GM23338 (cell line): ENCODE data around the gene PDGFC. TPM values are rescaled to one million over a fixed set of nuclear protein-coding genes. Genes with fewer than 3 reads are reported as not detected.

Source experiments
- ATAC-seq: fragments of 200-7000 bp; cut with Tn5 transposase; 3 replicates; pipeline ENCODE4 v1.9.1; 2020
- DNase-seq: peaks from one replicate; pipeline ENCODE4 v3.0.0-alpha.2; 2015; ENCODE audit warnings: low spot score
- H2AFZ ChIP-seq: fragments of 200-600 bp; sonication (generic); 2 replicates; pipeline ENCODE4 v1.8.0; 2016; ENCODE audit warnings: antibody characterized with exemption, mild to moderate bottlenecking, moderate library complexity
- H3F3A ChIP-seq: fragments of 200-600 bp; sonication (generic); replicated peaks from 2 replicates; pipeline ENCODE4 v1.8.0; 2017; ENCODE audit warnings: antibody characterized with exemption, mixed run types, low read depth
- H3K27ac ChIP-seq: fragments of 200-600 bp; sonication (generic); 2 replicates; pipeline ENCODE4 v1.6.1; 2016; ENCODE audit warnings: low read depth
- H3K27me3 ChIP-seq: fragments of 200-600 bp; sonication (generic); 2 replicates; pipeline ENCODE4 v1.8.0; 2016; ENCODE audit warnings: mild to moderate bottlenecking, mixed run types, moderate library complexity; ENCODE audit not compliant: insufficient read depth
- H3K36me3 ChIP-seq: fragments of 200-600 bp; sonication (generic); 2 replicates; pipeline ENCODE4 v1.8.0; 2016; ENCODE audit warnings: mild to moderate bottlenecking; ENCODE audit not compliant: insufficient read depth
- H3K4me1 ChIP-seq: fragments of 200-600 bp; sonication (generic); 2 replicates; pipeline ENCODE4 v1.8.0; 2016; ENCODE audit warnings: mild to moderate bottlenecking, moderate library complexity; ENCODE audit not compliant: insufficient read depth
- H3K4me2 ChIP-seq: fragments of 200-600 bp; sonication (generic); 2 replicates; pipeline ENCODE4 v1.7.1; 2017; ENCODE audit warnings: mixed run types
- H3K4me3 ChIP-seq: fragments of 200-600 bp; sonication (generic); 2 replicates; pipeline ENCODE4 v1.6.1; 2016; ENCODE audit warnings: mixed run types
- H3K79me2 ChIP-seq: fragments of 200-600 bp; sonication (generic); replicated peaks from 2 replicates; pipeline ENCODE4 v1.8.0; 2017; ENCODE audit warnings: mild to moderate bottlenecking; ENCODE audit not compliant: insufficient read depth
- H3K9me2 ChIP-seq: fragments of 200-600 bp; sonication (generic); 2 replicates; pipeline ENCODE4 v1.8.0; 2017; ENCODE audit not compliant: insufficient read depth
- H4K20me1 ChIP-seq: fragments of 200-600 bp; sonication (generic); replicated peaks from 2 replicates; pipeline ENCODE4 v1.8.0; 2017; ENCODE audit warnings: mild to moderate bottlenecking; ENCODE audit not compliant: insufficient read depth
- H3K27ac Mint-ChIP-seq: 2 replicates; pipeline ENCODE4 v1.8.0; 2020; ENCODE audit warnings: inconsistent platforms, mild to moderate bottlenecking, moderate library complexity, mixed read lengths
- H3K27me3 Mint-ChIP-seq: 3 replicates; pipeline ENCODE4 v1.8.0; 2022; ENCODE audit warnings: low read depth, mild to moderate bottlenecking, moderate library complexity, mixed read lengths, inconsistent platforms; ENCODE audit not compliant: insufficient read depth, poor library complexity
- H3K36me3 Mint-ChIP-seq: 3 replicates; pipeline ENCODE4 v1.8.0; 2021; ENCODE audit warnings: low read depth, mild to moderate bottlenecking, inconsistent platforms, moderate library complexity, mixed read lengths
- H3K4me1 Mint-ChIP-seq: 3 replicates; pipeline ENCODE4 v1.8.0; 2020; ENCODE audit warnings: mild to moderate bottlenecking, inconsistent platforms, mixed read lengths
- H3K4me3 Mint-ChIP-seq: 3 replicates; pipeline ENCODE4 v1.8.0; 2021; ENCODE audit warnings: moderate library complexity, mild to moderate bottlenecking, inconsistent platforms, mixed read lengths
- H3K9me3 Mint-ChIP-seq: 3 replicates; pipeline ENCODE4 v1.8.0; 2020; ENCODE audit warnings: moderate library complexity, mild to moderate bottlenecking, inconsistent platforms, mixed read lengths
- CREB1 ChIP-seq: fragments of 250-450 bp; sonication (Bioruptor Pico); IDR thresholded peaks from 2 replicates; pipeline ENCODE4 v1.5.0; 2020; ENCODE audit warnings: low read depth, mild to moderate bottlenecking, moderate library complexity
- CTCF ChIP-seq, 2 experiments: fragments of 200-600 bp in 1 of 2; sonication (generic) in 1 of 2; conservative IDR thresholded peaks; 2 replicates each; pipeline versions ENCODE4 v1.5.1 to v1.6.1; 2016 to 2017; ENCODE audit warnings: antibody characterized with exemption in 2 of 2, low read depth in 2 of 2, mild to moderate bottlenecking in 2 of 2, moderate library complexity in 1 of 2
- EZH2 ChIP-seq: fragments of 200-600 bp; sonication (generic); IDR thresholded peaks from one replicate; pipeline ENCODE4 v1.8.0; 2017; ENCODE audit warnings: antibody characterized with exemption, mild to moderate bottlenecking, low read depth; ENCODE audit not compliant: unreplicated experiment
- EZH2phosphoT487 ChIP-seq: fragments of 200-600 bp; sonication (generic); IDR thresholded peaks from one replicate; pipeline ENCODE4 v1.8.1; 2018; ENCODE audit warnings: antibody characterized with exemption; ENCODE audit not compliant: unreplicated experiment
- JUNB ChIP-seq: IDR thresholded peaks from one replicate; pipeline ENCODE4 v1.6.1; 2016; ENCODE audit warnings: antibody characterized with exemption; ENCODE audit not compliant: unreplicated experiment
- POLR2AphosphoS5 ChIP-seq: IDR thresholded peaks from 2 replicates; pipeline ENCODE4 v1.6.1; 2016; ENCODE audit warnings: antibody characterized with exemption, low read depth
- STAT1 ChIP-seq: IDR thresholded peaks from one replicate; pipeline ENCODE4 v1.6.1; 2016; ENCODE audit warnings: antibody characterized with exemption; ENCODE audit not compliant: unreplicated experiment
- ZNF114 ChIP-seq: fragments of 250-450 bp; sonication (Bioruptor Pico); IDR thresholded peaks from 2 replicates; pipeline ENCODE4 v1.5.0; 2020; ENCODE audit warnings: mild to moderate bottlenecking, moderate library complexity
- ZNF331 ChIP-seq: fragments of 250-450 bp; sonication (Bioruptor Pico); IDR thresholded peaks from 2 replicates; pipeline ENCODE4 v1.5.0; 2020; ENCODE audit warnings: low read depth, mild to moderate bottlenecking, moderate library complexity
- ZNF462 ChIP-seq: fragments of 250-450 bp; sonication (Bioruptor Pico); IDR thresholded peaks from 2 replicates; pipeline ENCODE4 v1.5.0; 2020; ENCODE audit warnings: mild to moderate bottlenecking, moderate library complexity
- polyA plus RNA-seq: library from polyadenylated mRNA; unstranded; fragments of >200 nt; fragmentation: Nextera tagmentation; extraction: Ambion mirVana; gene quantifications from 2 replicates; pipeline ENCODE4 v1.2.1, GENCODE V29; 2016
- total RNA-seq: library from RNA; depleted of rRNA; stranded (reverse); fragments of >200 nt; shearing (Covaris generic); gene quantifications from 2 replicates; pipeline ENCODE4 v1.2.3, GENCODE V29; 2014
- TF ChIP-seq, protein P1 (sequence below): IDR thresholded peaks from 2 replicates; pipeline ENCODE4 v1.6.1; 2016; ENCODE audit warnings: antibody characterized with exemption
- TF ChIP-seq, protein P2 (sequence below): IDR thresholded peaks from one replicate; pipeline ENCODE4 v1.6.1; 2018; ENCODE audit warnings: antibody characterized with exemption; ENCODE audit not compliant: unreplicated experiment

The PDGFC gene
- total and polyA plus RNA-seq, 2 experiments from 2014 or later, result 1.3 to 3.4 TPM

- TF ChIP-seq CTCF (conservative IDR thresholded peaks at IDR 0.05; ENCODE audit: low read depth in 2 of 2), result no peak
- TF ChIP-seq STAT1, result no peak
- TF ChIP-seq JUNB, result no peak
- no peak for TF ChIP-seq POLR2AphosphoS5
Observed at GRCh38 chr4:156865451-156865850, 106.1 kb downstream of the PDGFC start (continued).

DNA sequence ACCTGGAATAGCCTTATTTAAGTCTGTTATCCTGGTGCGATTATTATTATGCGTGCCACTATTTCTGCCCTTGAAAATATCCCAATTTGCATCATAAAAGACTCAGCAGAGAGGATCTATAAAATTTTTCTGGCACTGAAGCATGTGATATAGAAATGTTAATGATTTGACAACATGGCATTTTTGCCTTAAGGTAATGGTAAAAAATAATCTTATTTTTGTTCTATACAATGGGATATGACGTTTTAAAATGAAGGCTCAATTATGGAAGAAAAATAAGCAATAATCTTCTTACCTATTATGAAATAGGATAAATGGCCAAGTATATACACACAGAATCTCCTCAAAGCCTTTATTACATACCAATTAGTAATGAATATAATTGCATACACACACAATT is 113.5 kb downstream of the PDGFC start:
- no peak overlapping the region for H3K4me3 ChIP-seq
- no peak for ATAC-seq
- H3K27me3 ChIP-seq, result no peaks in the 10 kb centered on the region
- H3K36me3 ChIP-seq, result no peaks in the 10 kb centered on the region
- H3K4me2 ChIP-seq, result no peak overlapping the region
- no peak overlapping the region for H3K27ac Mint-ChIP-seq
- H3K36me3 Mint-ChIP-seq, result no peaks in the 10 kb centered on the region
- H3K4me1 Mint-ChIP-seq, result peaks cover 6% of the 10 kb centered on the region; the same call in 2 of the 3 replicates
- no peaks in the 10 kb centered on the region for H3K79me2 ChIP-seq
- H3K4me3 Mint-ChIP-seq, result no peak overlapping the region
- H3K9me2 ChIP-seq, result no peaks in the 10 kb centered on the region
- no peaks in the 10 kb centered on the region for H3F3A ChIP-seq
- H2AFZ ChIP-seq, result no peak overlapping the region
- H3K27ac ChIP-seq, result no peak overlapping the region
- no peaks in the 10 kb centered on the region for H4K20me1 ChIP-seq
- no peak for DNase-seq
- H3K27me3 Mint-ChIP-seq, result peaks cover 1% of the 10 kb centered on the region
- H3K4me1 ChIP-seq, result no peaks in the 10 kb centered on the region
- no peaks in the 10 kb centered on the region for H3K9me3 Mint-ChIP-seq
- TF ChIP-seq STAT1 (no peak), CREB1 (no peak), EZH2 (no peak), POLR2AphosphoS5 (no peak), ZNF462 (CRISPR knock-in tag) (no peak), JUNB (no peak), ZNF331 (CRISPR knock-in tag) (no peak), EZH2phosphoT487 (no peak), ZNF114 (no peak)
- TF ChIP-seq, protein P1, sequence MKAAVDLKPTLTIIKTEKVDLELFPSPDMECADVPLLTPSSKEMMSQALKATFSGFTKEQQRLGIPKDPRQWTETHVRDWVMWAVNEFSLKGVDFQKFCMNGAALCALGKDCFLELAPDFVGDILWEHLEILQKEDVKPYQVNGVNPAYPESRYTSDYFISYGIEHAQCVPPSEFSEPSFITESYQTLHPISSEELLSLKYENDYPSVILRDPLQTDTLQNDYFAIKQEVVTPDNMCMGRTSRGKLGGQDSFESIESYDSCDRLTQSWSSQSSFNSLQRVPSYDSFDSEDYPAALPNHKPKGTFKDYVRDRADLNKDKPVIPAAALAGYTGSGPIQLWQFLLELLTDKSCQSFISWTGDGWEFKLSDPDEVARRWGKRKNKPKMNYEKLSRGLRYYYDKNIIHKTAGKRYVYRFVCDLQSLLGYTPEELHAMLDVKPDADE, result no peak
- TF ChIP-seq, protein P2, sequence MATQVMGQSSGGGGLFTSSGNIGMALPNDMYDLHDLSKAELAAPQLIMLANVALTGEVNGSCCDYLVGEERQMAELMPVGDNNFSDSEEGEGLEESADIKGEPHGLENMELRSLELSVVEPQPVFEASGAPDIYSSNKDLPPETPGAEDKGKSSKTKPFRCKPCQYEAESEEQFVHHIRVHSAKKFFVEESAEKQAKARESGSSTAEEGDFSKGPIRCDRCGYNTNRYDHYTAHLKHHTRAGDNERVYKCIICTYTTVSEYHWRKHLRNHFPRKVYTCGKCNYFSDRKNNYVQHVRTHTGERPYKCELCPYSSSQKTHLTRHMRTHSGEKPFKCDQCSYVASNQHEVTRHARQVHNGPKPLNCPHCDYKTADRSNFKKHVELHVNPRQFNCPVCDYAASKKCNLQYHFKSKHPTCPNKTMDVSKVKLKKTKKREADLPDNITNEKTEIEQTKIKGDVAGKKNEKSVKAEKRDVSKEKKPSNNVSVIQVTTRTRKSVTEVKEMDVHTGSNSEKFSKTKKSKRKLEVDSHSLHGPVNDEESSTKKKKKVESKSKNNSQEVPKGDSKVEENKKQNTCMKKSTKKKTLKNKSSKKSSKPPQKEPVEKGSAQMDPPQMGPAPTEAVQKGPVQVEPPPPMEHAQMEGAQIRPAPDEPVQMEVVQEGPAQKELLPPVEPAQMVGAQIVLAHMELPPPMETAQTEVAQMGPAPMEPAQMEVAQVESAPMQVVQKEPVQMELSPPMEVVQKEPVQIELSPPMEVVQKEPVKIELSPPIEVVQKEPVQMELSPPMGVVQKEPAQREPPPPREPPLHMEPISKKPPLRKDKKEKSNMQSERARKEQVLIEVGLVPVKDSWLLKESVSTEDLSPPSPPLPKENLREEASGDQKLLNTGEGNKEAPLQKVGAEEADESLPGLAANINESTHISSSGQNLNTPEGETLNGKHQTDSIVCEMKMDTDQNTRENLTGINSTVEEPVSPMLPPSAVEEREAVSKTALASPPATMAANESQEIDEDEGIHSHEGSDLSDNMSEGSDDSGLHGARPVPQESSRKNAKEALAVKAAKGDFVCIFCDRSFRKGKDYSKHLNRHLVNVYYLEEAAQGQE, result no peak
